ENCODE measurements around the gene NR6A1.

NR6A1 gene

GRCh38 chr9:124606027-124606426, 165.1 kb downstream of the NR6A1 start:
- H3K9me3 ChIP-seq (ENCODE audit: control insufficient read depth, insufficient read depth, low read length), result no peaks in the 10 kb centered on the region
- TF ChIP-seq CTCF (IDR thresholded peaks at IDR 0.05; ENCODE audit: low read depth, low read length, poor library complexity, severe bottlenecking), result no peak
- no peak overlapping the region for H3K4me2 ChIP-seq (ENCODE audit: low read length)
- no peak overlapping the region for H3K27ac ChIP-seq (ENCODE audit: low read depth, low read length)
- no peaks in the 10 kb centered on the region for H4K20me1 ChIP-seq (ENCODE audit: control insufficient read depth, insufficient read depth, low read depth, low read length)
- H3K4me1 ChIP-seq (ENCODE audit: control insufficient read depth, low read length), result no peaks in the 10 kb centered on the region
- H3K9me2 ChIP-seq (replicated peaks; ENCODE audit: control insufficient read depth, low read length), result no peaks in the 10 kb centered on the region
- H3F3A ChIP-seq (ENCODE audit: control insufficient read depth, insufficient read depth), result no peaks in the 10 kb centered on the region
- no peaks in the 10 kb centered on the region for H3K27me3 ChIP-seq (ENCODE audit: control insufficient read depth, low read length)
- H3K36me3 ChIP-seq (ENCODE audit: control insufficient read depth, low read length), result no peaks in the 10 kb centered on the region
- H3K79me2 ChIP-seq (ENCODE audit: control insufficient read depth, low read length), result no peaks in the 10 kb centered on the region
- no peak overlapping the region for H3K4me3 ChIP-seq (ENCODE audit: low read length)

DNA sequence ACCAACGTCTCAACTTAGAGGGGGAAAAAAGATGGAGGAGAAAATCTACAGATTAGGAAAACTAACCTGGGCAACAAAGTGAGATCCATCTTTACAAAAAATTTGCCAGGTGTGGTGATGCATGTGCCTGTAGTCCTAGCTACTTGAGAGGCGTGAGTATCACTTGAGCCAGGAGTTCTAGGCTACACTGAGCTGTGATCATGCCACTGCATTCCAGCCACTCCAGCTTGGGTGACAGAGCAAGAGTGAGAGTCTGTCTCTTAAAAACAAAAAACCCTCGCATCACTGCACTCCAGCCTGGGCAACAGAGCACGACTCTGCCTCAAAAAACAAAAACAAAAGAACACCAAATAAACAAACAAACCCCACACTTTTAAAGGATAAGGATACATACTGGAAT, 165.9 kb downstream of the NR6A1 start:
- Histone ChIP-seq H3K9me3 (ENCODE audit: control insufficient read depth, insufficient read depth, low read length) (no peaks in the 10 kb centered on the region), H3K4me2 (ENCODE audit: low read length) (no peak overlapping the region), H3K36me3 (ENCODE audit: control insufficient read depth, low read length) (no peaks in the 10 kb centered on the region), H3K4me3 (ENCODE audit: low read length) (no peak overlapping the region), H3K9me2 (replicated peaks; ENCODE audit: control insufficient read depth, low read length) (no peaks in the 10 kb centered on the region), H3K4me1 (ENCODE audit: control insufficient read depth, low read length) (no peaks in the 10 kb centered on the region), H3F3A (ENCODE audit: control insufficient read depth, insufficient read depth) (no peaks in the 10 kb centered on the region), H3K27ac (ENCODE audit: low read depth, low read length) (no peak overlapping the region), H3K79me2 (ENCODE audit: control insufficient read depth, low read length) (no peaks in the 10 kb centered on the region), H4K20me1 (ENCODE audit: control insufficient read depth, insufficient read depth, low read depth, low read length) (no peaks in the 10 kb centered on the region), H3K27me3 (ENCODE audit: control insufficient read depth, low read length) (no peaks in the 10 kb centered on the region)
- TF ChIP-seq CTCF (IDR thresholded peaks at IDR 0.05; ENCODE audit: low read depth, low read length, poor library complexity, severe bottlenecking) (no peak), EZH2phosphoT487 (IDR thresholded peaks at IDR 0.05; ENCODE audit: borderline replicate concordance, low read length) (no peak)

- no peaks in the 10 kb centered on the region for H3K27me3 ChIP-seq (ENCODE audit: control insufficient read depth, low read length)
- no peaks in the 10 kb centered on the region for H4K20me1 ChIP-seq (ENCODE audit: control insufficient read depth, insufficient read depth, low read depth, low read length)
- H3K9me2 ChIP-seq (replicated peaks; ENCODE audit: control insufficient read depth, low read length), result no peaks in the 10 kb centered on the region
- no peaks in the 10 kb centered on the region for H3F3A ChIP-seq (ENCODE audit: control insufficient read depth, insufficient read depth)
- H3K4me3 ChIP-seq (ENCODE audit: low read length), result no peak overlapping the region
- H3K9me3 ChIP-seq (ENCODE audit: control insufficient read depth, insufficient read depth, low read length), result no peaks in the 10 kb centered on the region
- H3K36me3 ChIP-seq (ENCODE audit: control insufficient read depth, low read length), result no peaks in the 10 kb centered on the region
- H3K4me2 ChIP-seq (ENCODE audit: low read length), result no peak overlapping the region
- H3K27ac ChIP-seq (ENCODE audit: low read depth, low read length), result no peak overlapping the region
- H3K4me1 ChIP-seq (ENCODE audit: control insufficient read depth, low read length), result no peaks in the 10 kb centered on the region
- TF ChIP-seq EZH2phosphoT487 (IDR thresholded peaks at IDR 0.05; ENCODE audit: borderline replicate concordance, low read length) (no peak), CTCF (IDR thresholded peaks at IDR 0.05; ENCODE audit: low read depth, low read length, poor library complexity, severe bottlenecking) (no peak)
- H3K79me2 ChIP-seq (ENCODE audit: control insufficient read depth, low read length), result no peaks in the 10 kb centered on the region
These were observed 168.5 kb downstream of the NR6A1 start for GRCh38 chr9:124602632-124603031.

DNA sequence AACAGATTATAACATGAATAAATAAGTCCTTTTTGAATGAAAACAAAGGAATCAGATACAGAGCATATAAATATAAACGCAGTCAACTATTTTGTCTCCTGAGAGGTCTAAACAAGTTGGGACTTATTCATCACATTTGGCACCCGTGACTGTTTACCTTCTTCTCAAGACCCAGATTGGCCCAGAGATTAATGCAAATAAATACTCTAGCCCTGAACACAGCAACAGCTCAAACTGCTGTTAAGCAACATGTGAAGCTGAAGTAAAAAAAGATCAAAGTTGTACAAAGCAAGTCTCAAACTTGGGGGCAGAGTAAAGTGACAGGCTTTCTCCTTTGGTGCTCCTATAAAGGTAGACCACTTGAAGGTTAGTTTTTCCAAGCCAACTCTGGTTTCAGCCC, 168.9 kb downstream of the NR6A1 start:
- no peaks in the 10 kb centered on the region for H3K9me2 ChIP-seq (replicated peaks; ENCODE audit: control insufficient read depth, low read length)
- no peaks in the 10 kb centered on the region for H3K79me2 ChIP-seq (ENCODE audit: control insufficient read depth, low read length)
- no peak overlapping the region for H3K4me3 ChIP-seq (ENCODE audit: low read length)
- no peaks in the 10 kb centered on the region for H3K36me3 ChIP-seq (ENCODE audit: control insufficient read depth, low read length)
- H3K4me2 ChIP-seq (ENCODE audit: low read length), result no peak overlapping the region
- H3F3A ChIP-seq (ENCODE audit: control insufficient read depth, insufficient read depth), result no peaks in the 10 kb centered on the region
- H4K20me1 ChIP-seq (ENCODE audit: control insufficient read depth, insufficient read depth, low read depth, low read length), result no peaks in the 10 kb centered on the region
- H3K4me1 ChIP-seq (ENCODE audit: control insufficient read depth, low read length), result no peaks in the 10 kb centered on the region
- no peaks in the 10 kb centered on the region for H3K9me3 ChIP-seq (ENCODE audit: control insufficient read depth, insufficient read depth, low read length)
- no peaks in the 10 kb centered on the region for H3K27me3 ChIP-seq (ENCODE audit: control insufficient read depth, low read length)
- no peak for TF ChIP-seq EZH2phosphoT487 (IDR thresholded peaks at IDR 0.05; ENCODE audit: borderline replicate concordance, low read length)
- no peak for TF ChIP-seq CTCF (IDR thresholded peaks at IDR 0.05; ENCODE audit: low read depth, low read length, poor library complexity, severe bottlenecking)
- H3K27ac ChIP-seq (ENCODE audit: low read depth, low read length), result no peak overlapping the region
